Esophagus muscularis mucosa (tissue), 4 donors: ENCODE results near the gene CDADC1.

Experiments used
- CTCF ChIP-seq, 3 experiments: fragments of 200-600 bp in 2 of 3; fragments of 450-650 bp in 1 of 3; sonication (generic) in 2 of 3; IDR thresholded peaks; one replicate each; pipeline ENCODE4 v1.5.1; 2017 to 2019; ENCODE audit warnings: antibody characterized with exemption in 3 of 3, mild to moderate bottlenecking in 2 of 3, moderate library complexity in 1 of 3
- EP300 ChIP-seq: sonication (generic); formaldehyde crosslinking; IDR thresholded peaks from one replicate; pipeline ENCODE4 v1.6.1; 2017; ENCODE audit warnings: antibody characterized with exemption
- POLR2A ChIP-seq: fragments of 450-650 bp; IDR thresholded peaks from one replicate; pipeline ENCODE4 v1.6.1; 2017; ENCODE audit warnings: antibody characterized with exemption, moderate library complexity, mild to moderate bottlenecking, low read depth
- POLR2AphosphoS5 ChIP-seq, 2 donors: sonication (generic); formaldehyde crosslinking; IDR thresholded peaks; one replicate each; pipeline ENCODE4 v1.6.1; 2017; ENCODE audit warnings: antibody characterized with exemption in 2 of 2

- no peak for TF ChIP-seq CTCF (IDR thresholded peaks at IDR 0.05)
- no peak for TF ChIP-seq POLR2A
- no peak for TF ChIP-seq EP300
- TF ChIP-seq POLR2AphosphoS5 (IDR thresholded peaks at IDR 0.05), result no peak
Measured at GRCh38 chr13:49322702-49323101, 75.0 kb downstream of the CDADC1 start.
